ENCODE measurements around the gene AGAP3.

The AGAP3 gene

GRCh38 chr7:151088019-151088855 is 2.0 kb downstream of the AGAP3 start:
- Histone ChIP-seq H3K4me3 (ENCODE audit: low read length) (peak overlapping the region; percentile 93), H3K27ac (ENCODE audit: low read length) (peak overlapping the region; percentile 33; the same call in 1 of the 2 replicates), H4K20me1 (ENCODE audit: insufficient read depth, low read length) (peaks cover 29% of the 10 kb centered on the region), H3K27me3 (ENCODE audit: low read depth, low read length) (no peaks in the 10 kb centered on the region), H3K4me1 (ENCODE audit: low read length) (peaks cover 25% of the 10 kb centered on the region), H3K36me3 (replicated peaks; ENCODE audit: low read depth, low read length) (peaks cover 6% of the 10 kb centered on the region), H3K4me2 (ENCODE audit: low read length) (peak overlapping the region; percentile 97), H3K79me2 (ENCODE audit: low read length) (peaks cover 64% of the 10 kb centered on the region), H3K9me3 (ENCODE audit: insufficient read depth, low read length) (no peaks in the 10 kb centered on the region), H2AFZ (ENCODE audit: low read depth, low read length) (no peak overlapping the region), H3K9ac (ENCODE audit: low read length) (peak overlapping the region; percentile 94)
- TF ChIP-seq CTCF (IDR thresholded peaks at IDR 0.05; ENCODE audit: low read depth, low read length) (no peak), EZH2phosphoT487 (IDR thresholded peaks at IDR 0.05; ENCODE audit: low read depth) (no peak)

GRCh38 chr7:151088856-151089699 is 2.8 kb downstream of the AGAP3 start:
- H3K9ac ChIP-seq (ENCODE audit: low read length): no peak overlapping the region
- peaks cover 72% of the 10 kb centered on the region for H3K79me2 ChIP-seq (ENCODE audit: low read length)

GRCh38 chr7:151089893-151090730 is 3.8 kb downstream of the AGAP3 start:
- Histone ChIP-seq H4K20me1 (ENCODE audit: insufficient read depth, low read length) (peaks cover 46% of the 10 kb centered on the region), H3K4me3 (ENCODE audit: low read length) (no peak overlapping the region), H2AFZ (ENCODE audit: low read depth, low read length) (no peak overlapping the region), H3K9ac (ENCODE audit: low read length) (no peak overlapping the region), H3K4me2 (ENCODE audit: low read length) (no peak overlapping the region), H3K27ac (ENCODE audit: low read length) (no peak overlapping the region), H3K4me1 (ENCODE audit: low read length) (peaks cover 16% of the 10 kb centered on the region), H3K9me3 (ENCODE audit: insufficient read depth, low read length) (no peaks in the 10 kb centered on the region), H3K79me2 (ENCODE audit: low read length) (peaks cover 83% of the 10 kb centered on the region), H3K27me3 (ENCODE audit: low read depth, low read length) (no peaks in the 10 kb centered on the region), H3K36me3 (replicated peaks; ENCODE audit: low read depth, low read length) (peaks cover 6% of the 10 kb centered on the region)
- no peak for TF ChIP-seq EZH2phosphoT487 (IDR thresholded peaks at IDR 0.05; ENCODE audit: low read depth)
- TF ChIP-seq CTCF (IDR thresholded peaks at IDR 0.05; ENCODE audit: low read depth, low read length): no peak

More at GRCh38 chr7:151088856-151089699, 2.8 kb downstream of the AGAP3 start:
- Histone ChIP-seq H3K4me2 (ENCODE audit: low read length) (no peak overlapping the region), H3K36me3 (replicated peaks; ENCODE audit: low read depth, low read length) (peaks cover 6% of the 10 kb centered on the region), H3K27me3 (ENCODE audit: low read depth, low read length) (no peaks in the 10 kb centered on the region), H3K4me3 (ENCODE audit: low read length) (no peak overlapping the region), H3K4me1 (ENCODE audit: low read length) (peaks cover 21% of the 10 kb centered on the region), H3K27ac (ENCODE audit: low read length) (no peak overlapping the region), H3K9me3 (ENCODE audit: insufficient read depth, low read length) (no peaks in the 10 kb centered on the region), H4K20me1 (ENCODE audit: insufficient read depth, low read length) (peaks cover 37% of the 10 kb centered on the region), H2AFZ (ENCODE audit: low read depth, low read length) (no peak overlapping the region)
- TF ChIP-seq EZH2phosphoT487 (IDR thresholded peaks at IDR 0.05; ENCODE audit: low read depth) (no peak), CTCF (IDR thresholded peaks at IDR 0.05; ENCODE audit: low read depth, low read length) (no peak)

All from OCI-LY3 (cell line).